Measurements from ENCODE around the gene ABCA13. TPM values are rescaled to one million over a fixed set of nuclear protein-coding genes. Genes with fewer than 3 reads are reported as not detected.

Gene ABCA13
- total RNA-seq, 4 donors from 2014 or later = under 0.01 to 0.54 (median 0.04) TPM; not detected in 1

GRCh38 chr7:48292949-48293348 is 121.7 kb downstream of the ABCA13 start:
- H3K36me3 ChIP-seq = no peaks in the 10 kb centered on the region
- H3K4me3 ChIP-seq = no peak overlapping the region
- no peak overlapping the region for H3K27ac ChIP-seq
- H3K27me3 ChIP-seq = no peaks in the 10 kb centered on the region
- H3K4me1 ChIP-seq = no peaks in the 10 kb centered on the region
- H3K9me3 ChIP-seq = no peaks in the 10 kb centered on the region
- ATAC-seq = no peak
- 72 to 76% methylated on average over 4 of the region's 4 CpGs for WGBS, 2 donors (ENCODE audit: low coverage in 1 of 2)
- TF ChIP-seq EP300 (IDR thresholded peaks at IDR 0.05) (no peak), POLR2A (IDR thresholded peaks at IDR 0.05) (no peak), POLR2AphosphoS5 (IDR thresholded peaks at IDR 0.05) (no peak), CTCF (IDR thresholded peaks at IDR 0.05) (no peak)

GRCh38 chr7:48295296-48295971 is 124.2 kb downstream of the ABCA13 start:
- no peak overlapping the region for H3K27ac ChIP-seq
- no peak for ATAC-seq
- 59 to 64% methylated on average over 4 to 7 of the region's 7 CpGs for WGBS, 2 donors (ENCODE audit: low coverage in 1 of 2)
- H3K4me1 ChIP-seq = no peaks in the 10 kb centered on the region
- H3K9me3 ChIP-seq = no peaks in the 10 kb centered on the region
- no peaks in the 10 kb centered on the region for H3K27me3 ChIP-seq
- no peaks in the 10 kb centered on the region for H3K36me3 ChIP-seq
- TF ChIP-seq CTCF (IDR thresholded peaks at IDR 0.05) = no peak
- TF ChIP-seq POLR2A (IDR thresholded peaks at IDR 0.05) = no peak
- no peak for TF ChIP-seq POLR2AphosphoS5 (IDR thresholded peaks at IDR 0.05)
- TF ChIP-seq EP300 (IDR thresholded peaks at IDR 0.05) = no peak
- H3K4me3 ChIP-seq = no peak overlapping the region

GRCh38 chr7:48296966-48297365 is 125.7 kb downstream of the ABCA13 start:
- Histone ChIP-seq H3K4me3 (no peak overlapping the region), H3K4me1 (no peaks in the 10 kb centered on the region), H3K27me3 (no peaks in the 10 kb centered on the region), H3K27ac (no peak overlapping the region), H3K36me3 (no peaks in the 10 kb centered on the region), H3K9me3 (no peaks in the 10 kb centered on the region)
- 54 to 59% methylated on average over 2 of the region's 2 CpGs for WGBS, 2 donors (ENCODE audit: low coverage in 1 of 2)
- no peak for ATAC-seq
- TF ChIP-seq EP300 (IDR thresholded peaks at IDR 0.05) = no peak
- TF ChIP-seq POLR2A (IDR thresholded peaks at IDR 0.05) = no peak
- no peak for TF ChIP-seq POLR2AphosphoS5 (IDR thresholded peaks at IDR 0.05)

GRCh38 chr7:48298779-48299178 is 127.5 kb downstream of the ABCA13 start:
- ATAC-seq = no peak
- 36 to 54% methylated on average over 5 of the region's 5 CpGs for WGBS, 2 donors (ENCODE audit: low coverage in 1 of 2)
- TF ChIP-seq POLR2A (IDR thresholded peaks at IDR 0.05) (no peak), POLR2AphosphoS5 (IDR thresholded peaks at IDR 0.05) (no peak), EP300 (IDR thresholded peaks at IDR 0.05) (no peak), CTCF (IDR thresholded peaks at IDR 0.05) (no peak)
- no peak overlapping the region for H3K27ac ChIP-seq
- H3K9me3 ChIP-seq = no peaks in the 10 kb centered on the region
- no peaks in the 10 kb centered on the region for H3K4me1 ChIP-seq
- no peaks in the 10 kb centered on the region for H3K36me3 ChIP-seq
- no peaks in the 10 kb centered on the region for H3K27me3 ChIP-seq
- no peak overlapping the region for H3K4me3 ChIP-seq

- H3K36me3 ChIP-seq = no peaks in the 10 kb centered on the region
- TF ChIP-seq POLR2A (IDR thresholded peaks at IDR 0.05) = no peak
- peak in 3 of 4 experiments; percentile 30 to 54 (median 32) for TF ChIP-seq CTCF (IDR thresholded peaks at IDR 0.05)
- no peak for ATAC-seq
- H3K4me1 ChIP-seq = no peaks in the 10 kb centered on the region
- no peaks in the 10 kb centered on the region for H3K9me3 ChIP-seq
- H3K27me3 ChIP-seq = peaks cover 6% of the 10 kb centered on the region
- H3K27ac ChIP-seq = no peak overlapping the region
- WGBS, 2 donors (ENCODE audit: low coverage in 1 of 2) = 28 to 29% methylated on average over 4 of the region's 4 CpGs
- H3K4me3 ChIP-seq = no peak overlapping the region
Measured at GRCh38 chr7:48299580-48300169, 128.4 kb downstream of the ABCA13 start.

Measured in gastroesophageal sphincter (tissue), 4 donors.